GM03348 (cell line): ENCODE measurements around the gene KIF1A.
"Not testable (repeated sequence)": the region's sequence is repeated elsewhere in the genome, so short reads cannot be mapped to it uniquely, and the experiment has no call there.

Experiments used
- DNase-seq: peaks from one replicate; pipeline ENCODE4 v3.0.0; 2012; ENCODE audit warnings: low spot score

KIF1A gene

DNA sequence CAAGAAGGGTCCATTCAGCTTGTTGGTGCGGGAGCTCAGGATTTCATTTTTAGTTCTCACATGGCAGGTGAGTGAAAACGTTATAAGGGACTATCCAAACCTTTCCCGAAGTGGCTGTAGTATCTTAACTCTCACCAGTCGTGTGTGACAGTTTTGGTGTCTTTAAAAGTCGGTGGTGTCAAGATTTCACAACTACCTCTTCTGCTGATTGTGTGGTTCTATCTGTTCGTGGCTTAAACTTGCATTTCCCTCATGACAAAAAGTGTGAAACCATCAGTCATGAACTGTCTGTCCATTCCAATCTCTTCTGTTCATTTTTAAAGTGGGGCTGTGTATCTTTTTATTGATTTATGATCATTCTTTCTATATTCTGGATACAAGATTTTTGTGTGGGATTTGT lies 133.6 kb downstream of the KIF1A start:
- DNase-seq, result no peak

DNA sequence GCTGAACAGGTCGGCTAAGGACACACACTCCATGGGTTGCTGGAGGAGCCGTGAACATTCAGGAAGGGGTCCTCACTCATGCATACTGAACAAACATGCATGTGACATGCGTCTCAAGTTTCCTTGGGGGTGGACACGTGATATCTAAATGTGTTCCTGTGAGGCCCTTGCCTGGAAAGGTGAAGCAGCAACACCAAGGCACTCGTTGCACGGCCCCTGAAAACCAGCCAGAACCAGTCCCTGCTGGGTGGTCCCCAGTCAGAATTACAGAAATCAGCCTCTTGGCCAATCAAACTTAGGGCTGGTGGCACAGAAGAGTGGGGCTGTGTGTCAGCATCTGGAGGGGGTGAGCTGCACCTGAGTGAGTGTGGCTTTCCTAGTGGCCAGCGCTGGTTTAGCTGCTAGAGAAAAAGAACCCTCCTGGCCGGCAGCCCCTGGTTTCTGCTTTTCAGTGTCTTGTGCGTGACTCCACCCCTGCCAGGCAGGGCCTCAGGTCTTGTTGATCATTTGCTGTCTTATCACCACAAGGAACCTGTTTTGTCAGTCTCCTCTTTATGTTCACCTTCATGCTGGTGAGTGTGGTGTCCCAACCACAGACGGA lies 134.1 kb downstream of the KIF1A start:
- DNase-seq, result no peak

DNA sequence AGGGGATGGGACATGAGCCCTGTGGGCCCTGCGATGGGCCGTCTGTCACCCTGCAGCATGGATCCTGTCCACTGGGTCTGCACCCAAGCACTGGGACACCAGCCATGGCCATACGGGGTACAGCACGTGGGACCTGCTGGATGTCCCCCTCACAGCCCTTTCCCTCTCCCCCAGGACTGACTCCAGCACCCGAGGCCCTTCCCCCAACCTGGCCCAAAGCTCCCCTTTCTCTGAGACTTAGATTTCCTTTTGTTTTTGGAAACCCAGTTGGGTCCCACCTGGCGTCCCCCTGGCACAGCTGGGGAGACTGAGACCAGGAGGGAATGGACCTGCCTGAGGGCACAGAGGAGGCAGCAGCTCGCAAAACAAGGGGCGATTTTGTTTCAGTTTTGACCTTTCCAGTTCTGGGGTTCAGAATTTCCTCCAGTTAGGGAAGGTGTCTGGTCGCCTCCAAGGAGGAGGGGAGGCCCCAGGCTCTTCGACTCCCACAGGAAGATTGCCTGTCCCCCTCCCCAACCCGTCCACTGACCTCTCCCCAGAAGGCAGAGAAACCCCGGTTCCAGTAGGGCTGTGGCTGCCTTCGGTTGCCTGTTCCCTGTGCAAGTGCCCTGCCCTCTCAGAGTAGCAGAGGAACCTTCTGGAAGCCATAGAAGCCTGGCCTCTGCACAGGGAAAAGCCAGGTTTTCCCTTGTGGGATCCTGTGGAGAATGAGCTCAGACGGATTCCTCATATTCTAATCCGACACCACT lies 135.9 kb downstream of the KIF1A start:
- not testable (repeated sequence) for DNase-seq

DNA sequence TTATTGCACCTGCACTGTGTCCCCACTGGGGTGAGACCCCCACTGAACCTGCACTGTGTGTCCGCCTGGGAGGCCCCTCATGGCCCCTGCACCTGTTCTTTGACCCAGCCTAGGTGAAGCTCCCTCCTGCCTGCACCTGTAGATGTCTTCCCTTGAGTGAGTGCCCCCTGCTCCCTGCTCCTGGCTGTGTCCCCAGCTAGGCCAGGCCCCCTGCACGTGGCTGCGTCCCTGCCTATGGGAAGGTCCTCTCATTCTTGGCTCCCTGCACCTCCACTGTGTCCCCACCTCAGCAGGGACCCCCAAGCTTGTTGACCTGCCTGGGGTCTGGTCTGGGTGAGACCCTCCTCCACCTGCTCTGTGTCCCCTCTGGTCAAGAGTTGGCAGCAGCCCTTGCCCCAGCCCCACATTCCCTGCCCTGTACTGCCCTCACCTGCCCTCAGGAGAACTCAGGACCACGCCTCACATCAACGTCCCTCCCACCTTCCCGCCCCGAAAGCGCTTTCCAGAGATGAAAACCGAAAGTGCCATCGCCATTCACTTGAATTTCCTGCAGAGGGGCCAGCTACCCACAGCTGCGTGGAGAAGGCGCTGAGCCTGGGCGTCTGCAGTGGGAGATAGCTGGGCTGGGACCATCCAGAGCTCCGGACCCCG lies 136.6 kb downstream of the KIF1A start:
- not testable (repeated sequence) for DNase-seq

DNA sequence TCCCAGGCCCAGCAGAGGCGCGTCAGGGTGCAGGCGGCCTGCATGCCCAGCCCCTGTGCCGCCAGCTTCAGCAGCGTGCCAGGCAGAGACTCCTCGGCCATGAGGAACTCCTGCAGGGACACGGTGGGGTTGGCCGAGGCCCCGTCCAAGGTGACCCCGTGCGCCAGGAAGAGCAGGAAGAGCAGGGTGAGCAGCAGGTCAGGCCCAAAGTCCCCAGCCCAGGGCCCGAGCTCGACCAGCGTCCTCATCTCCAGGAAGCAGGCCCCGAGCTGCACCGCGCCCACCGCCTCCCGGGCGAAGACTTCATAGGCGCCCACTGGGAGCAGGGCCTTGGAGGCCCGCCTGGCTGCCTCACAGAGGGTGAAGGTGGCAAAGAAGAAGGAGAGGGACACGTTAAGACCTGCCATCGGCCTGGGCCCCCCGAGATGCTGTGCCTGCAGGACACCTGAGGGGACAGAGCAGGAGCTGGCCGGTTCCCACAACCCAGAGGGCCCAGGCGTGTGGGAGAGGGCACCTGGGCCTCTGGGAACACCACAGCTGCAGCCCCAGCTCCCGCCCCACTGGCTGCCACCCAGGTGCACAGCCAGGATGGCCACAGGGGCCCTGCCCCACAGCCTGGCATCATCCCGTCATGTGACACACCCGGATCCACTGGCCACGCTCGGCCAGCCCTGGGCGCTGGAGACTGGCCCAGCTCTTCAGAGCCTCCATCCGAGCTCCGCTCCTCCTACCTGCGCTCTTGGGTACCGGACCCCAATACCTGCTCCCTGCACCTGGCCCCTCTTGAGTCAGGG lies 137.4 kb downstream of the KIF1A start, which contains the start of gene AQP12B:
AQP12B (minus strand) TSS at position 455 of the 794 bp plus-strand sequence; CDS start at position 407, 48 bp downstream.
- not testable (repeated sequence) for DNase-seq

DNA sequence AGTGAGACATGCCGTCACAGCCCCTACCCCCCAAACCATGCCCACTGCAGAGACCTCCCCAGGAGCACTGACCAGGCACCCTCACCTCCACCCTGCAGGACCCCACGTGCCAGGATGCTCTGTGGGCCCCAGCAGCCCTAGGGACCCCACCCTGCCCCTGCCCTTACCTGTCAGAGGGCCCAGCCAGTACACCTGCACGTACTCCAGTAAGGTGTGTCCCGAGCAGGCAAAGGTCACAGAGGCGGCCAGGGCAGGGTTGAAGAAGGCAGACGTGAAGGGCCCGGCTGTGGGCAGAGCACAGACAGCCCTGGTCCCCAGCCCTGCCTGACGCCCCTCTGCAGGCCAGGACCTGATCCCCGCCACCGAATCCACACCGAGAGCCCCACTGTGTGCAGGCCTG lies 139.8 kb downstream of the KIF1A start:
- DNase-seq, result not testable (repeated sequence)

DNA sequence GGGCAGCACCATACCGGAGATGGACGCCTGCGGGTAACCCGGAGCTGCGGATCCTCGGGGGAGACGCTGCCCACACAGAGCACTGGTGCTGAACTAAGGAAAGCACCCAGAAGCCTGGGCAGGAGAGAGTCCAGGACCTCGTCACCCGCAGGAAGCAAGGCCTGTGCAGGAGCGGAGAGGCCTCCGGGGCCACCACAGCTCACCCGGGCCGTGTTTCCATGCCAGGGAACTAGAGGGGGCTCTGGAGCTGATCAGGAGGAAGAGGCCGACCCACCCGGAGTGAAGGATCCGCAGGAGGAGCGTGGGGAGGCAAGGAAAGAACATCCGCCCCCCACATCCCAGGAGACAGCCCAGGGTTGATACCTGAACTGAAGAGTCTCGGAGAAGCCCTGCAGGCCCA lies 141.1 kb downstream of the KIF1A start:
- not testable (repeated sequence) for DNase-seq

DNA sequence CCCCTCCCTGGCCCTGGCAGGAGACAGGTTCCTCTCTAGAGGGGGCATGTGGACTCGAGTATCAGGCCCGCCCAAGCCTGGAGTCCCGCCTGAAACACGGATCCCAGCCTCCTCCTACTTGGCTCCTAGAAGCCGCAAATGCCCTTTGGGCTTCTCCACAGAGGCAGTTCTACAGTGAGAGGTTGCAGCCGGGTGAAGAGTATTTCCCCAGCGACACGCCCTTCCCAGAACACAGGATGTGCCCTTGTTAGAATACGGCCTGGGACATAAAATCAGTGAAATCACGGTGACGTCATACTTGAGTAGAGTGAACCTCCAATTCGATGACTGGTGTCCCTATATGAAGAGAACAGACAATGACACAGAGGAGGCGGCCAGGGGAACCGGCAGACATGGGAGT lies 142.0 kb downstream of the KIF1A start:
- not testable (repeated sequence) for DNase-seq

DNA sequence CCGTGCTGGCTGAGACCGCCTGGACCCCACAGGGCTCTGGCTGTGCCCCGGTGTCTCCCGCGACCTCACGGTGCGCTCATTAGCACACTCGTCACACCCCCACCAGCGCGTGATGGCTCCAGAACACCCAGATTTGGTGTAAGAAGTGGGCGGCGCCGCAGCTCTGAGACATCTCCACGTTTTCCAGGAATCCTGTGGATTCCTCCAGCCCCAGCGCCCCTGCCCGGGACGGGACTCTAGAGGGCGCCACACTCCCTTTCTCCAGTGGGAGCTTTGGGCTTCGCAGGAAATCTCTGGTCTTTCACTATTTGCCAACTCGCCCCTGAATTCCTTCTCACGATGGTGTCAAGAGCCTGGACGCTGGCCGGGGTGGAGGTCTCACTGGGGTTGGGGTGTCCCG lies 144.7 kb downstream of the KIF1A start:
- DNase-seq, result not testable (repeated sequence)

DNA sequence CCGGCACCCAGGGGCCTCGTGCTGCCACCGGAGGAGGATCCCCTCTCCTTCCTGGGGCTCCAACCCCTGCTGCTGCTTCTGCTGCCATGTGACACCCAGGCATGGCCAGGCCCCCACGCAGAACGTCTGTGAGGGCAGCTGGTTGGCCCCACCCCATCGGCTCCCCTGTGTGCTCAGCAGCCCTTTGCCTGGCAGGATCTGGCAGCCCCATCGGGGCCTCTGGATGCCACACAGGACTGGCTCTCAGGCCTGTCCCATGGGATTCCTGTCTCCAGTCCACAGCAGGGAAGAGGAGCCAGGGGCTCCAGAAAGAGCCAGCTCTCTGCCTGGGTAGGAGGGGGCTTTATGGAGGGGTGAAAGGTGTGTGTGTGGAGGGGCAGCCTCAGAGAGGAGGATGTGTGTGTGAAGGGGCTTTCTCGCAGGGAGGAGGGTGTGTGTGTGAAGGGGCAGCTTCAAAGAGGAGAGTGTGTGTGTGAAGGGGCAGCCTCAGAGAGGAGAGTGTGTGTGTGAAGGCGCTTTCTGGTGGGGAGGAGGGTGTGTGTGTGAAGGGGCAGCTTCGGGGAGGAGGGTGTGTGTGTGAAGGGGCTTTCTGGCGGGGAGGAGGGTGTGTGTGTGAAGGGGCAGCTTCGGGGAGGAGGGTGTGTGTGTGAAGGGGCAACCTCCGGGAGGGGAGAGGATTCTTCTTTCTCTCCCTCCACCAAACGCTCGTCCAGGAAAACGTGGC lies 145.4 kb downstream of the KIF1A start:
- DNase-seq, result not testable (repeated sequence)

DNA sequence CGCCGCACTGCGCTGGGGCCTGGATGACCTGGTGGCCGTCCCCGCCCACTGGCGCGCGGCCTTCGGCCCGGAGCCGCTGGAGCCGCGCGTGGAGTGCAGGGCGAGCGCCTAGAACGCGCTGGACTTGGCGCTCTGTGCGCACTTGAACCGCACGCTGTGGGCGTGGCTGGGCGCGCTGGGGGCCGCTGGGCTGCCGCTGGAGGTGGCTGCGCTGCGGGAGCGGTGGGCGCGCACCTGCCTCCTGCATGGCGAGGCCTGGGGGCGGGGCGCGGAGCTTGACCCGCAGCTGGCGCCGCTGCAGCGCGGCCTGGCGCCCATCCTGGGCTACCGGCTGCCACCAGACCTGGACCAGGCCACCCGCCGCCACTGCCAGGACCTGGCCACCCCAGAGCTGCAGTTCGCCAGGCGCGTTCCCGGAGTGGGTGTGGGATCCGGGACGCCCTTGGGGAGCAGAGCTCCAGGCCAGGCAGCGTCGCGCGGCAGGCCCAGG lies 147.3 kb downstream of the KIF1A start:
- no peak for DNase-seq

DNA sequence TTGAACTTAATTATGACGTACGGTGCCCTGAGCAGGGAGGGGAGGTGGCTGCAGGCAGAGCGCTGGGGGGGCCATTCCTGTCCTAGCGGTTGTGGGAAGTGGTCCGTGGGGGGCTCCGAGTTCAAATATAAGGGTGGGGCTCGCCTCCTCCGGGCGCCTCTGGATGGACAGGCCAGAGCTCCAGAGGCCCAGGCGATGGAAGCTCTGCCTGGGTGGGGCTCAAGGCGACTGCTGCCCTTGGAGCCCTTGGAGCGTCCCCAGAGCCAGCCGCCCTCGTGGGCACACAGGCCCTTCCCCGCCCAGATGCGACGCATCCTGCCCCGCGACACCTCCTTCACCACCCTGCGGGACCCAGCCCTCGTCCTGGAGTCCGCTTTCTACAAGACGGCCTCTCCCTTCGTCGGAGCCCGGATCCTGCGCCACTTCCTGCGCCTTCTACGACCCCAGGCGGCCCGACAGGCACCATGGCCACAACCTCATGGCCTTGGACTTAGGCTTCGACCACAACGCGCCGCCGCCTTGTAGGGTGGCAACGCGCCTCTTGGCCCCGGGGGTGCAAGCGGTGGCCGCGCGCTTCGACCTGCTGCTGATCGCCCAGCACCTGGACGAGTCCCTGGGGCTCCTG lies 147.8 kb downstream of the KIF1A start:
- no peak for DNase-seq

DNA sequence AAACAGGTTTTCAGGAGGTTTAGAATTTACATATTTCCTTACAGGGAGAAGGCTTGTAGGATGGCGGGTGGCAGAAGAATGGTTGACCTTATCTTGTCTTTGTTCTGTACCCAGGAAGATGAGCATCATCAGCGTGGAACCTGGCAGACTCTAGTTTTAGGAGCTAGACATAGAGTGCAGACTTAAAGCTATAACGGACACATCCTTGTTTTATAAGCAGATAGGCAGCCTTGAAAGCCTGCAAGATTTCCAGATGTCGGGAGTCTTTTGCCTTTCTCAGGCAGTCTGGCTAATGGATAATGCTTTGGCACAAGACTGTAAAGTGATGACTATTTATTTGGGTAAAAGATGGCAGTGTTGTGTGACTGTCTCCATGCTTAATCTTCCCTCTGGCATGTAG lies 149.1 kb downstream of the KIF1A start:
- no peak for DNase-seq

DNA sequence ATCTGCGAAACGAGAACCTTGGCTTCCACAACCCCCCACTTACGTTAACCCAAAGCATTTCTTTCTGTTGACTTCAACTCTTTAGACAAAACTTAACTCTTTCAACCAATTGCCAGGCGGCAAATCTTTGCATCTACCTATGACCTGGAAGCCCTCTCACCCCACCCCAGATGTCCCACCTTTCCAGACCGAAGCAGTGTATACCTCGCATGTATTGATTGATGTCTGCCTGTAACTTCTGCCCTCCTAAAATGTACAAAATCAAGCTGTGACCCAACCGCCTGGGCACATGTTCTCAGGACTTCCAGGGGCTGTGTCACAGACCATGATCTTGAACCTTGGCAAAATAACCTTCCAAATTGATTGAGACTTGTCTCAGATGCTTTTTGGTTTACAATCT lies 149.6 kb downstream of the KIF1A start:
- DNase-seq, result no peak

DNA sequence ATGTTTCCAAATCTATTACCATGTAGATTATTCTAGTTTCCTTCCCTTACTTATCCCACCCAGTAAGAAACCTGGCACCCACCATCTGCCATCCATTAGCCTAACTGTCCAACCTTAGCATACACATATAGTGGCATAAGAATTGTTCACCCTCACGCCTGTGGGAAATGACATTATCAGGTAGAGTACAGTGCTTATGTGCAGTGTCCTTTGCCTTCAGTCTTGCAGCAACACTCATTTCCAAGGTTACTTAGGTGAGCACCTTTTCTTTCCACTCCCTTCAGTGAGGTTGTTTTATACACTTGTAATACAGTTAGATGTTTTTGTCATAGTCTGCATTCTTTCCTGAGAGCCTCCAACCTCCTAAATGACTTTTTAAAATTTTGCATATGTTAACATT lies 155.4 kb downstream of the KIF1A start:
- DNase-seq, result no peak
